ENCODE measurements around the gene KRTAP5-2.
"Not testable (repeated sequence)": the region's sequence is repeated elsewhere in the genome, so short reads cannot be mapped to it uniquely, and the experiment has no call there.

KRTAP5-2 gene

DNA sequence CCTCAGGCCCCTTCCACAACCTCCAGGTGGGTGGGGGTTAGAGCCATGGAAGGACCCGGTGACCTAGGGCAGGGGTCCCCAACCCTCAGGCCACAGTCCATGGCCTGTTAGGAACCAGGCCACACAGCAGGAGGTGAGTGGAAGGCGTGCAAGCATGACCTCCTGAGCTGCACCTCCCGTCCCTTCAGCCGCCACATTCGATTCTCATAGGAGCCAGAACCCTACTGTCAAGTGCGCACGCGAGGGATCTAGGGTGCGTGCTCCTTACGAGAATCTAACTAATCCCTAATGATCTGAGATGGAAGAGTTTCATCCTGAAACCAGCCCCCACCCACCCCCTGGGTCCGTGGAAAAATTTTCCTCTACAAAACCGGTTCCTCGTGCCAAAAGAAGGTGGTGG, 27.4 kb upstream of the KRTAP5-2 start:
- DNase-seq: no peak

- DNase-seq: no peak
These were observed 26.5 kb upstream of the KRTAP5-2 start for GRCh38 chr11:1624621-1625020.

GRCh38 chr11:1623716-1624115, 25.6 kb upstream of the KRTAP5-2 start:
- no peak for DNase-seq

GRCh38 chr11:1622086-1622485, 24.0 kb upstream of the KRTAP5-2 start, which contains the start of gene KRTAP5-4:
Gene KRTAP5-4, minus strand, starts transcription at chr11:1622138. Its CDS starts 45 bp downstream, at chr11:1622093.
- no peak for DNase-seq

DNA sequence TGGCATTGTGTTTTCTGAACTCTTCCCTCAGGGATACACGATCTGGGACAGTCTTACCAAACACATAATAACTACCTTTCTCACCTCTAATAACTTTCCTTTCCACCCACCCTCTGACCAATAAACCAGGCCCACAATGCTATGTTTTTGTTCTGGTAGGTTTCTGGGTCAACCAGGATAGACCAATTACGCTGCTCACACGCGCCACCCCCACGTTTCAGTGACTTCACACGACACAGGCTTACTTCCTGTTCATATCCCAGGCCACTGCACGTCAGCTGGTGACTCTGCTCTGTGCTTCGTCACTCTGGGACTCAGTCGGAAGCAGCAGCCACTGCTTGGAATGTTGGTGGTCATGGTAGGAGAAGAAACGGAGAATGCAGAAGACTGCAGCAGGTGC, 21.4 kb upstream of the KRTAP5-2 start:
- DNase-seq: no peak

GRCh38 chr11:1618231-1618630, 20.1 kb upstream of the KRTAP5-2 start:
- no peak for DNase-seq

DNA sequence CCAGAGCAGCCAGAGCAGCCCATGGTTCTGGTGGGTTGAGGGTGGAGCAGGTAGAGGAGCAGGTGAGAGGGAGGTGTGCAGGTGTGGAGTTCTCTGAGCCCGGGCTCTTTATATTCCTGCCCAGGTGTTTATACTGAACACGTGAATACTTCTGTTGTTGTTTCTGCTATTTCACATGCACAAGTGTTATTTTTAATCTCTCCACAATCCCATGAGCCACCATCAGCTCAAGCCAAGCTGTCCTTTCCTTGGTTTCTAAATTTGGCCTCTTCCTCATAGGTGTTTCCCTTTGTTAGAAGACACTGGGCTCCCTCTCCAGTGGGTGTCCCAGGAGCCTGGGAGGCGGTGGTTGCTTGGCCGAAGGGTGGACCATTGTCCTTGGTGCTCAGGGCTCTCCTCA, 10.3 kb upstream of the KRTAP5-2 start, which contains the start of gene KRTAP5-3:
TSS of gene KRTAP5-3 (minus strand) at position 101 of the 400 bp plus-strand sequence. CDS start at position 23, 78 bp downstream.
- DNase-seq: no peak

- not testable (repeated sequence) for DNase-seq
These were observed 9.8 kb upstream of the KRTAP5-2 start for GRCh38 chr11:1607901-1608300.

DNA sequence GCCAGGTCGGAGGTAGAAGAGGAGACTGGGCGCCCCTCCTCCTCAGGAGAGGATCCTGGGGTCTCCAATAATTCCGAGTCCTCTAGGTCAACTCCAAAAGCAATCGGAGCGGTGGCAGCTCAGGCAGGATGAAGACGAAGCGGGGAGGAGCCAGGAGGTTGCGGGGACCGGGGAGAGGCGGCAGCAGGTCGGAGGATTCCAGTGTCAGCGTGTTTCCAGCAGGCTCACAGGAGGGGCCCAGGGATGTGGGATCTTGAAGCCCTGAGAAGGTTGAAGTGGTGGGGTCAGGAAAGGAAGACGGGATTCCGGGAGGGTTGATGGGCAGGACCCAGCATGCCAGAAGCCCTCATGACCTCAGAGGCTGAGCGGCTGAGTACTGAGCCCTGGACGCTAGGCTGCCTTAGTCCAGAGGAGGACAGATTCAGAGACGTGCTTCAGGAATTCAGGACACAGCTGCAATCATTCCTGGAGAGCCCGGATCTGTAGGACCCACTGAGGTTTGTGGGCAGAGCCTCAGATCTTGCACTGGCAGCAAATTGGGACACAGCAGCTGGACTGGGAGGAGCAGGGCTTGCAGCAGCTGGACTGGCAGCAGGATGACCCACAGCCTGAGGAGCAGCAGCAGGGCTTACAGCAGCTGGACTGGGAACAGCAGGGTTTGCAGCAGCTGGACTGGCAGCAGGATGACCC, 9.2 kb upstream of the KRTAP5-2 start:
- DNase-seq: not testable (repeated sequence)

DNA sequence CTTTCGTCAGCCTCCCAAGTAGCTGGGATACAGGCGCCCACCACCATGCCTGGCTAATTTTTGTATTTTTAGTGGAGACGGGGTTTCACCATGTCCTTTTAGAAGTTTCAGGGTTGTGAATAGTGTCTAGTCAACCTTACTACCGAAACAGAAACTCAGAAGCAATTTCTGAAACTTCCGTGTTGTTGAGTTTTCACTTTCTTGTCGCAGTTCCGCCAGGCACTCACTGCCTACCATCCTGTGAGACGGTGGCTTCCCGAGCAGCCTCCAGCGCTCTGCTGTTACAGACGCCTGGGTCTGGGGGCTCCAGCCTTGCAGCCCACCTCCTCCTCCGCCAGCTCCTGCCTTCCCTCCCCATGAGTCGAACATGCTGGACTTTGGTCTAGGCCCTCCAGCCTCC, 7.8 kb upstream of the KRTAP5-2 start:
- not testable (repeated sequence) for DNase-seq

DNA sequence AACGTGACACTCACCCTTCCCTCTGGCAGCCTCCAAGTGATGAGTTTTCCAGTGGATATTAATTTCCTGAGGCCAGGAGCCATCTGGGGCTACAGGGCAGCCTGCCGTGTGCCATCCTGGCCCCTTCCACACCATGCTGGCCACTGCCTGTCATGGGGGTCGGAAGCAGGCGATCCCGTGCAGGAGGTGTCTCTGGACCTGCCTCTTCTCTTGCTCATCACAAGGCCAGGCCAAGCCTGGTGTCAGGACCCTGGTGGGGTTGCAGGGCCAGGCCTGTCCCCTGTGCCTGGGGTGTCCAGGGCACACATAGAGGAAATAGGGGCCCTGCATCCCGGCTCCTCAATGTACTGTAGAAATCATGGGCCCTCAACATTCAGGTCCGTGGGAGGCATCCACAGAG, 6.6 kb upstream of the KRTAP5-2 start:
- DNase-seq: no peak

GRCh38 chr11:1604181-1604580, 6.1 kb upstream of the KRTAP5-2 start:
- no peak for DNase-seq

DNA sequence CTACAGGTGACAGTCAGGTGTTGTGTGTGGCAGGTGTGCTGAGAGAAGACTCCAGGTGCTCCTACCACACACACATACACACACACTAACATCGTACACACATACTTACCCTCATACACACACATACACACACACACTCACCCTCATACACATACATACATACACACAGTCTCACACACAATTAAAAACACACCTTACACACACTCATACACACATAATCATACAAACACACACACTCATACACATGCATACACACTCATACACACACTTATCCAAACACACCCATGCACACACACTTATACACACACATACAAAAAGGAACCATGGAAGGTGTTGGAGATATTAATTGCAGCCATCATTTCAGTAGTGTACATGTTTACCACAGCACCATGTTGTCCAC, 5.5 kb upstream of the KRTAP5-2 start:
- no peak for DNase-seq

DNA sequence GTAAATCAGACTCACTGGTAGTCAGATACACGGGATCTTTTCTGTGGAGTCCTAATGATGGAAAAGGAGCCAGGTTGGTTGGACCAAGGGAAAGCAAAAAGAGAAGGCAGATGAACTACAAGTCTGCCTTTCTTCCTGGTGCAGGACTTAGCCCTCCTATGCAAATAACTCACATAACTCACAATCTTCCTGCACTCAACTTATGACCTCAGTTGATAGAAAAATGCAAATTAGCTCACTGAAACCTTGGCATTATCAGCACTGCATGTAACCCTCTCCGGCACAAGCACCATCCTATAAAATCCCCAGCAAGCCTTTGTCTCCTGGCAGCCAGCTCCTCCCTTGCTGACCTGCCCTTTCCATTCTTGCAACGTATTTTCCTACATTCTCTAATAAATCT, 3.6 kb upstream of the KRTAP5-2 start:
- DNase-seq: not testable (repeated sequence)

GRCh38 chr11:1600626-1601025, 2.5 kb upstream of the KRTAP5-2 start:
- no peak for DNase-seq

GRCh38 chr11:1598816-1599215, 722 bp upstream of the KRTAP5-2 start:
- DNase-seq: no peak

DNA sequence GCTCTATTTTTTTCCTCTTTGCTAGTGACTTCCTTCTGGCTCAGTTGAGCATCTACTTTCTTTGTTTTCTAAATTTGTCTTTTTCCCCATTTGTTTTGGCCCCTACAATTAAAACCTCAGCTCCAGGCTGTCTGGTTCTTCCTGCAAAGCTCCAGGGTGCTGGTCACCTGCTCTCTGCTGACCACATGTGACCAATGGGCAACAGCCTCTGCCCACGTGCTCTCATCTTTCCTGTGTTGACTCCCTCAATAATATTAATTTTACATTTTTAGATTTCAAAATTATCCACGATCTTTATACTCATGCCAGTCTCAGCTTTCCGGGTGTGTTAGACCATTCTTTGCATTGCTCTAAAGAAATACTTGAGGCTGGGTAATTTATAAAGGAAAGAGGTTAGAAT, 312 bp upstream of the KRTAP5-2 start:
- DNase-seq: not testable (repeated sequence)

GRCh38 chr11:1597331-1597993, 632 bp downstream of the KRTAP5-2 start:
- no peak for DNase-seq

GRCh38 chr11:1596576-1597121, 1.4 kb downstream of the KRTAP5-2 start:
- not testable (repeated sequence) for DNase-seq

DNA sequence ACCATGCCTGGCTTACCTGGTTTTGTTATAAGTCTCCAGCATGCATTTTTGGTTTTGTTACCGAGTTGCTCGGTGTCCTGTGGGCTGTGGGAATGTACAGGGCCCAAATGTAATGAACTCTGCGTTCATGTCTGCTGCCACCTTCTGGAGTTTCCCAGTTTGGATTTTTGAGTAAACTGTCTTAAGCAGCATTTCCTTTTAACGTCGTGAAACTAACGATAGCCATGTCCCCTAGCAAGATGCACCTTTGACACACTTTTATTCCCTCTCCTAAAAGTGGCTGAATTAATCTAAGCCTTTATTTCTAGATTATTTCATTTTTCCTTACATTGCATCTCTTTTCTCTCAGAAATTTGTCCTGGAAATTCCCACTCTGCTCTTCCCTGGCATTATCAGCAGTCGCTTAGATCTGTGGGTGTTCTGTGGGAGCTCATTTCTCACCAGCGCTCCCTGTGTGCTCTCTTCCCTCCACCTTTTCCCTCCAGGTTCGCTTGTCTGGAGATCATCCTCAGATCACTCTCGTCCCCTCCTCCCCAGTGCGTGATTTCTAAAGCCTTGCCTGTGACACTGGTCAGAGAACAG, 2.0 kb downstream of the KRTAP5-2 start:
- not testable (repeated sequence) for DNase-seq

- no peak for DNase-seq
These were observed 5.5 kb downstream of the KRTAP5-2 start for GRCh38 chr11:1592628-1593027.

- no peak for DNase-seq
These were observed 8.1 kb downstream of the KRTAP5-2 start for GRCh38 chr11:1589996-1590395.

- DNase-seq: not testable (repeated sequence)
These were observed 8.7 kb downstream of the KRTAP5-2 start for GRCh38 chr11:1589191-1589963.

All from hematopoietic multipotent progenitor cell treated with erythropoietin and hydrocortisone succinate and interleukin-3 and kit ligand, for 6 days (in vitro differentiated cells).